ENCODE measurements around the gene CD99L2.

The CD99L2 gene

DNA sequence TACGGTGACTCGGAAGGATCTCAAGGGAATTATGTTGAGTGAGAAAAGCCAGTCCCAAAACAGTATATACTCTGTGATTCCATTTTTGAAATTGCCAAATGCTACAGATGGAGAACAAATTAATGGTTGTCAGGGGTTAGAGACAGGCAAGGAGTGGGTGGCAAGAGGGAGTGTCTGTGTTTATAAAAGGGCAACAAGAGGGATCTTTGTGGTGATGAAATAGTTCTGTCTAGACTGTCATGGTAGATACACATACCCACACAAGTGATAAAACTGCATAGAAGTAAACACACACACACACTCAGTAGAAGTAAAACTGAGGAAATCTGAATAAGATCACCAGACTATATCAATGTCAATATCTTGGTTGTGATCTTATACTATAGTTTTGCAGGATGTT lies 92.7 kb downstream of the CD99L2 start:
- Histone ChIP-seq H3K4ac (ENCODE audit: low read length) (no peak overlapping the region), H2BK120ac (ENCODE audit: low read depth, low read length) (no peak overlapping the region), H3K9ac (ENCODE audit: low read depth, low read length, poor library complexity) (no peak overlapping the region), H3K36me3 (replicated peaks in 1 of 2; ENCODE audit: control insufficient read depth in 2 of 2, insufficient read depth in 2 of 2, low read length in 2 of 2) (no peaks in the 10 kb centered on the region), H3K27me3 (ENCODE audit: control insufficient read depth in 3 of 3, insufficient read depth in 3 of 3, low read depth in 1 of 3, low read length in 3 of 3) (no peaks in the 10 kb centered on the region), H3K14ac (ENCODE audit: low read length) (no peak overlapping the region), H3K4me2 (ENCODE audit: insufficient read depth, low read length, poor library complexity, severe bottlenecking) (no peak overlapping the region), H3K4me3 (ENCODE audit: low read length in 2 of 2) (no peak overlapping the region), H2BK5ac (ENCODE audit: low read length) (no peak overlapping the region), H3K18ac (ENCODE audit: low read length) (no peak overlapping the region), H2BK12ac (ENCODE audit: low read length) (no peak overlapping the region), H3K4me1 (ENCODE audit: control insufficient read depth in 2 of 2, insufficient read depth in 1 of 2, low read depth in 1 of 2, low read length in 2 of 2) (no peaks in the 10 kb centered on the region), H4K91ac (ENCODE audit: low read depth, low read length, poor library complexity) (no peak overlapping the region), H4K8ac (ENCODE audit: low read depth, low read length) (no peak overlapping the region), H3K9me3 (replicated peaks in 1 of 2; ENCODE audit: control insufficient read depth in 2 of 2, insufficient read depth in 1 of 2, low read depth in 1 of 2, low read length in 2 of 2) (no peaks in the 10 kb centered on the region), H2BK15ac (ENCODE audit: low read length) (no peak overlapping the region), H3K79me1 (ENCODE audit: low read depth, low read length) (peaks cover 2% of the 10 kb centered on the region), H2AFZ (ENCODE audit: low read length) (no peak overlapping the region), H3K23ac (ENCODE audit: low read depth, low read length, poor library complexity) (no peak overlapping the region), H3K27ac (replicated peaks; ENCODE audit: low read length) (no peak overlapping the region), H2AK5ac (ENCODE audit: low read depth, low read length) (no peak overlapping the region)
- no peak for DNase-seq (ENCODE audit: low spot score)
- no CpG with 5 or more reads among the region's 2 CpGs for WGBS, 2 donors (ENCODE audit: extremely low coverage in 2 of 2, insufficient read length in 2 of 2, insufficient replicate concordance in 1 of 2)

- Histone ChIP-seq H3K4me2 (ENCODE audit: insufficient read depth, low read length, poor library complexity, severe bottlenecking) (no peak overlapping the region), H2BK15ac (ENCODE audit: low read length) (no peak overlapping the region), H2BK120ac (ENCODE audit: low read depth, low read length) (no peak overlapping the region), H3K27ac (replicated peaks; ENCODE audit: low read length) (no peak overlapping the region), H3K14ac (ENCODE audit: low read length) (no peak overlapping the region), H3K4me3 (ENCODE audit: low read length in 2 of 2) (no peak overlapping the region), H3K9me3 (replicated peaks in 1 of 2; ENCODE audit: control insufficient read depth in 2 of 2, insufficient read depth in 1 of 2, low read depth in 1 of 2, low read length in 2 of 2) (no peaks in the 10 kb centered on the region), H2BK5ac (ENCODE audit: low read length) (no peak overlapping the region), H4K8ac (ENCODE audit: low read depth, low read length) (no peak overlapping the region), H4K91ac (ENCODE audit: low read depth, low read length, poor library complexity) (no peak overlapping the region), H3K27me3 (ENCODE audit: control insufficient read depth in 3 of 3, insufficient read depth in 3 of 3, low read depth in 1 of 3, low read length in 3 of 3) (no peaks in the 10 kb centered on the region), H3K4me1 (ENCODE audit: control insufficient read depth in 2 of 2, insufficient read depth in 1 of 2, low read depth in 1 of 2, low read length in 2 of 2) (no peaks in the 10 kb centered on the region), H3K4ac (ENCODE audit: low read length) (no peak overlapping the region), H3K9ac (ENCODE audit: low read depth, low read length, poor library complexity) (no peak overlapping the region), H3K23ac (ENCODE audit: low read depth, low read length, poor library complexity) (no peak overlapping the region), H3K18ac (ENCODE audit: low read length) (no peak overlapping the region), H2AK5ac (ENCODE audit: low read depth, low read length) (no peak overlapping the region), H3K79me1 (ENCODE audit: low read depth, low read length) (no peaks in the 10 kb centered on the region), H3K36me3 (replicated peaks in 1 of 2; ENCODE audit: control insufficient read depth in 2 of 2, insufficient read depth in 2 of 2, low read length in 2 of 2) (peaks cover 0 to 9% of the 10 kb centered on the region in 2 donors), H2AFZ (ENCODE audit: low read length) (no peak overlapping the region), H2BK12ac (ENCODE audit: low read length) (no peak overlapping the region)
- WGBS, 2 donors (ENCODE audit: extremely low coverage in 2 of 2, insufficient read length in 2 of 2, insufficient replicate concordance in 1 of 2): no CpG with 5 or more reads among the region's 5 CpGs
- DNase-seq (ENCODE audit: low spot score): no peak
Measured at GRCh38 chrX:150792949-150793527, 105.4 kb downstream of the CD99L2 start.

DNA sequence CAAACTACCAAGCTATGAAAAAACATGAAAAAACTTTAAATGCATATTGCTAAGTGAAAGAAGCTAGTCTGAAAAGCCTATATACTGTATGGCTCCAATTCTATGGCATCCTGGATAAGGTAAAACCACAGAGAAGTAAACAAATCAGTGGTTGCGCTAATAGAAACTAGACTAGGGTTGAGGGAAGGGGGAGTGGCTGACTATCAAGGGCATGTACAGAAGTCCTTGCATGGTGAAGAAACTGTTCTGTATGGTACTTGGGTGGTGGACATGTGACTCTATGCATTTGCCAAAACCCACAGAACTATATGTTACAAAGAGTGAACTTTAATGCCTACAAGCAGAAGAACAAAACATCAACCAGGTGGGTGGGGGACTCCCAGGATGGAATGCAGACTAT lies 108.4 kb downstream of the CD99L2 start:
- H3K14ac ChIP-seq (ENCODE audit: low read length): no peak overlapping the region
- no peaks in the 10 kb centered on the region for H3K9me3 ChIP-seq (replicated peaks in 1 of 2; ENCODE audit: control insufficient read depth in 2 of 2, insufficient read depth in 1 of 2, low read depth in 1 of 2, low read length in 2 of 2)
- H4K8ac ChIP-seq (ENCODE audit: low read depth, low read length): no peak overlapping the region
- H2BK5ac ChIP-seq (ENCODE audit: low read length): no peak overlapping the region
- H3K9ac ChIP-seq (ENCODE audit: low read depth, low read length, poor library complexity): no peak overlapping the region
- H3K4ac ChIP-seq (ENCODE audit: low read length): no peak overlapping the region
- H3K18ac ChIP-seq (ENCODE audit: low read length): no peak overlapping the region
- no peak overlapping the region for H3K4me2 ChIP-seq (ENCODE audit: insufficient read depth, low read length, poor library complexity, severe bottlenecking)
- no peak overlapping the region for H2AFZ ChIP-seq (ENCODE audit: low read length)
- H2BK12ac ChIP-seq (ENCODE audit: low read length): no peak overlapping the region
- H3K27me3 ChIP-seq (ENCODE audit: control insufficient read depth in 3 of 3, insufficient read depth in 3 of 3, low read depth in 1 of 3, low read length in 3 of 3): no peaks in the 10 kb centered on the region
- no peaks in the 10 kb centered on the region for H3K79me1 ChIP-seq (ENCODE audit: low read depth, low read length)
- no peak overlapping the region for H3K27ac ChIP-seq (replicated peaks; ENCODE audit: low read length)
- H3K23ac ChIP-seq (ENCODE audit: low read depth, low read length, poor library complexity): no peak overlapping the region
- no peaks in the 10 kb centered on the region for H3K4me1 ChIP-seq (ENCODE audit: control insufficient read depth in 2 of 2, insufficient read depth in 1 of 2, low read depth in 1 of 2, low read length in 2 of 2)
- H3K36me3 ChIP-seq (replicated peaks in 1 of 2; ENCODE audit: control insufficient read depth in 2 of 2, insufficient read depth in 2 of 2, low read length in 2 of 2): peaks cover 0 to 9% of the 10 kb centered on the region in 2 donors
- DNase-seq (ENCODE audit: low spot score): no peak
- H2BK15ac ChIP-seq (ENCODE audit: low read length): no peak overlapping the region
- H2AK5ac ChIP-seq (ENCODE audit: low read depth, low read length): no peak overlapping the region
- no CpG with 5 or more reads among the region's 1 CpG for WGBS, 2 donors (ENCODE audit: extremely low coverage in 2 of 2, insufficient read length in 2 of 2, insufficient replicate concordance in 1 of 2)
- no peak overlapping the region for H4K91ac ChIP-seq (ENCODE audit: low read depth, low read length, poor library complexity)
- no peak overlapping the region for H2BK120ac ChIP-seq (ENCODE audit: low read depth, low read length)
- H3K4me3 ChIP-seq (ENCODE audit: low read length in 2 of 2): no peak overlapping the region

GRCh38 chrX:150781677-150782076 lies 116.8 kb downstream of the CD99L2 start:
- Histone ChIP-seq H3K27me3 (ENCODE audit: control insufficient read depth in 3 of 3, insufficient read depth in 3 of 3, low read depth in 1 of 3, low read length in 3 of 3) (peaks cover 0 to 7% (median 0%) of the 10 kb centered on the region in 3 experiments), H2BK12ac (ENCODE audit: low read length) (no peak overlapping the region), H3K79me1 (ENCODE audit: low read depth, low read length) (peaks cover 2% of the 10 kb centered on the region), H2AK5ac (ENCODE audit: low read depth, low read length) (no peak overlapping the region), H3K4me2 (ENCODE audit: insufficient read depth, low read length, poor library complexity, severe bottlenecking) (no peak overlapping the region), H4K91ac (ENCODE audit: low read depth, low read length, poor library complexity) (no peak overlapping the region), H3K27ac (replicated peaks; ENCODE audit: low read length) (no peak overlapping the region), H2AFZ (ENCODE audit: low read length) (no peak overlapping the region), H4K8ac (ENCODE audit: low read depth, low read length) (no peak overlapping the region), H3K4me1 (ENCODE audit: control insufficient read depth in 2 of 2, insufficient read depth in 1 of 2, low read depth in 1 of 2, low read length in 2 of 2) (no peaks in the 10 kb centered on the region), H3K4me3 (ENCODE audit: low read length in 2 of 2) (no peak overlapping the region), H3K23ac (ENCODE audit: low read depth, low read length, poor library complexity) (no peak overlapping the region), H3K36me3 (replicated peaks in 1 of 2; ENCODE audit: control insufficient read depth in 2 of 2, insufficient read depth in 2 of 2, low read length in 2 of 2) (no peaks in the 10 kb centered on the region), H3K14ac (ENCODE audit: low read length) (no peak overlapping the region), H3K18ac (ENCODE audit: low read length) (no peak overlapping the region), H3K4ac (ENCODE audit: low read length) (no peak overlapping the region), H3K9me3 (replicated peaks in 1 of 2; ENCODE audit: control insufficient read depth in 2 of 2, insufficient read depth in 1 of 2, low read depth in 1 of 2, low read length in 2 of 2) (no peaks in the 10 kb centered on the region), H2BK5ac (ENCODE audit: low read length) (no peak overlapping the region), H2BK120ac (ENCODE audit: low read depth, low read length) (no peak overlapping the region), H3K9ac (ENCODE audit: low read depth, low read length, poor library complexity) (no peak overlapping the region), H2BK15ac (ENCODE audit: low read length) (no peak overlapping the region)
- no peak for DNase-seq (ENCODE audit: low spot score)
- WGBS, 2 donors (ENCODE audit: extremely low coverage in 2 of 2, insufficient read length in 2 of 2, insufficient replicate concordance in 1 of 2): no CpG with 5 or more reads among the region's 10 CpGs

Measured in neuronal stem cell (in vitro differentiated cells).